A673 (cell line): ENCODE data around the gene POM121L2. TPM values are rescaled to one million over a fixed set of nuclear protein-coding genes. Genes with fewer than 3 reads are reported as not detected.

ENCODE experiments used
- BruUV-seq: library from RNA; stranded (reverse); fragments of 400-500 nt; replicated peaks from 2 replicates; lab custom pipeline; 2021; lab: Mats Ljungman, UMichigan
- CTCF ChIA-PET: fragments of 300-600 bp; sonication (Branson Sonifier 250); formaldehyde crosslinking; loops from one replicate; lab custom pipeline; 2022; ENCODE audit warnings: antibody characterized with exemption; lab: Charles Lee
- POLR2A ChIA-PET: fragments of 300-600 bp; sonication (Branson Sonifier 250); formaldehyde crosslinking; loops from one replicate; lab custom pipeline; 2022; ENCODE audit warnings: antibody characterized with exemption; ENCODE audit not compliant: low non-redundant PET; lab: Charles Lee
- DNase-seq: peaks from one replicate; pipeline ENCODE4 v3.0.0-alpha.2; 2015; ENCODE audit warnings: low spot score
- H3K27ac ChIP-seq: fragments of 200-600 bp; sonication (generic); 2 replicates; pipeline ENCODE4 v1.5.1; 2016; ENCODE audit warnings: mixed run types, low read depth, mild to moderate bottlenecking, mixed read lengths, antibody characterized with exemption, low read length; ENCODE audit not compliant: poor library complexity, severe bottlenecking
- H3K27me3 ChIP-seq: fragments of 200-600 bp; sonication (generic); replicated peaks from 2 replicates; pipeline ENCODE4 v1.6.1; 2017; ENCODE audit warnings: mixed run types, low read depth, mild to moderate bottlenecking, mixed read lengths, antibody characterized with exemption, low read length; ENCODE audit not compliant: insufficient read depth, poor library complexity
- H3K36me3 ChIP-seq: fragments of 200-600 bp; sonication (generic); 2 replicates; pipeline ENCODE4 v1.6.1; 2016; ENCODE audit warnings: mixed run types, mild to moderate bottlenecking, mixed read lengths, antibody characterized with exemption, low read length; ENCODE audit not compliant: insufficient read depth, poor library complexity, severe bottlenecking
- H3K4me1 ChIP-seq: fragments of 200-600 bp; sonication (generic); 2 replicates; pipeline ENCODE4 v1.6.1; 2017; ENCODE audit warnings: mixed run types, mild to moderate bottlenecking, mixed read lengths, antibody characterized with exemption, low read length; ENCODE audit not compliant: insufficient read depth, poor library complexity, severe bottlenecking
- H3K4me3 ChIP-seq: fragments of 200-600 bp; sonication (generic); 2 replicates; pipeline ENCODE4 v1.5.1; 2016; ENCODE audit warnings: low read depth, mixed run types, mild to moderate bottlenecking, mixed read lengths, low read length; ENCODE audit not compliant: poor library complexity, severe bottlenecking
- H3K9me3 ChIP-seq: fragments of 200-600 bp; sonication (generic); 2 replicates; pipeline ENCODE4 v1.6.1; 2016; ENCODE audit warnings: mixed run types, low read depth, mild to moderate bottlenecking, mixed read lengths, antibody characterized with exemption, low read length; ENCODE audit not compliant: poor library complexity, severe bottlenecking
- CTCF ChIP-seq: fragments of 300-800, 200-600 bp; sonication (generic); conservative IDR thresholded peaks from 2 replicates; pipeline ENCODE4 v1.5.1; 2017; ENCODE audit warnings: low read depth, mild to moderate bottlenecking, antibody characterized with exemption, low read length, moderate library complexity, mixed read lengths
- EZH2 ChIP-seq: fragments of 200-600 bp; sonication (generic); IDR thresholded peaks from 2 replicates; pipeline ENCODE4 v1.6.1; 2017; ENCODE audit warnings: borderline replicate concordance, low read depth, mild to moderate bottlenecking, mixed read lengths, antibody characterized with exemption, low read length; ENCODE audit not compliant: poor library complexity, severe bottlenecking
- intact Hi-C: fragments of 100-400 bp; cut with micrococcal nuclease; formaldehyde crosslinking; loops from one replicate; pipeline ENCODE4 v1.10.0; 2022; ENCODE audit not compliant: unreplicated experiment
- total RNA-seq: library from RNA; stranded (reverse); gene quantifications from 2 replicates; pipeline ENCODE4 v1.2.3, GENCODE V29; 2021

POM121L2 gene
- total RNA-seq, 1 experiment from 2014 or later: not detected

- ChIA-PET CTCF (interaction anchor here (0.6 kb wide), 1 partner anchor 98 kb away, joined by 5 read pairs; no protein-coding TSS in a partner anchor), POLR2A (interaction anchor here (0.6 kb wide), 1 partner anchor 23 kb away, joined by 3 read pairs; no protein-coding TSS in a partner anchor)
- peak overlapping the region; percentile 69 for H3K4me3 ChIP-seq
- intact Hi-C loops: loop anchor here (5.0 to 10.0 kb wide), 2 partner anchors 181 to 309 kb away; no protein-coding TSS in a partner anchor
- no peaks in the 10 kb centered on the region for H3K9me3 ChIP-seq
- H3K27me3 ChIP-seq: no peaks in the 10 kb centered on the region
- no peak overlapping the region for H3K27ac ChIP-seq
- H3K36me3 ChIP-seq: no peaks in the 10 kb centered on the region
- peak; percentile 73 for DNase-seq
- H3K4me1 ChIP-seq: peaks cover 10% of the 10 kb centered on the region
- no TSS peak for BruUV-seq
- TF ChIP-seq CTCF (no peak), EZH2 (no peak)
Observed at GRCh38 chr6:27296106-27296783, 15.8 kb downstream of the POM121L2 start.

- Histone ChIP-seq H3K27me3 (no peaks in the 10 kb centered on the region), H3K36me3 (no peaks in the 10 kb centered on the region), H3K4me3 (peak overlapping the region; percentile 69), H3K27ac (no peak overlapping the region), H3K9me3 (no peaks in the 10 kb centered on the region), H3K4me1 (peaks cover 10% of the 10 kb centered on the region)
- DNase-seq: peak; percentile 91
- TF ChIP-seq CTCF (no peak), EZH2 (no peak)
- CTCF ChIA-PET: interaction anchor here (0.6 kb wide), 1 partner anchor 97 kb away, joined by 5 read pairs; no protein-coding TSS in a partner anchor
- no TSS peak for BruUV-seq
- POLR2A ChIA-PET: no interaction called here
- intact Hi-C loops: loop anchor here (5.0 to 10.0 kb wide), 2 partner anchors 182 to 309 kb away; no protein-coding TSS in a partner anchor
Observed at GRCh38 chr6:27295301-27296079, 16.6 kb downstream of the POM121L2 start.

- Histone ChIP-seq H3K27ac (no peak overlapping the region), H3K27me3 (no peaks in the 10 kb centered on the region), H3K4me3 (no peak overlapping the region), H3K4me1 (peaks cover 10% of the 10 kb centered on the region), H3K36me3 (no peaks in the 10 kb centered on the region), H3K9me3 (no peaks in the 10 kb centered on the region)
- ChIA-PET CTCF (no interaction called here), POLR2A (no interaction called here)
- intact Hi-C loops: loop anchor here (10.0 kb wide), 1 partner anchor 310 kb away; no protein-coding TSS in a partner anchor
- DNase-seq: no peak
- no TSS peak for BruUV-seq
- TF ChIP-seq EZH2 (no peak), CTCF (no peak)
Observed at GRCh38 chr6:27294409-27294808, 17.7 kb downstream of the POM121L2 start.
